K562 (cell line): ENCODE measurements around the gene ZDHHC16. TPM values are rescaled to one million over a fixed set of nuclear protein-coding genes. Genes with fewer than 3 reads are reported as not detected.

Experiments used
- ATAC-seq: fragments of 200-7000 bp; cut with Tn5 transposase; 3 replicates; pipeline ENCODE4 v1.9.1; 2020; ENCODE audit warnings: moderate library complexity
- BruUV-seq: library from RNA; stranded (reverse); fragments of 400-500 nt; replicated peaks from 2 replicates; lab custom pipeline; 2021; lab: Mats Ljungman, UMichigan
- CTCF ChIA-PET: fragments of 300-600 bp; formaldehyde crosslinking; extraction: SDS; loops from one replicate; lab custom pipeline; 2021; ENCODE audit warnings: low intra/inter-chr PET ratio; lab: Yijun Ruan, JAX
- POLR2A ChIA-PET: fragments of 300-600, 350-650 bp; sonication (Branson Sonifier 250); formaldehyde crosslinking; extraction: SDS; loops from one replicate; lab custom pipeline; 2021; ENCODE audit warnings: antibody characterized with exemption, inconsistent platforms; lab: Yijun Ruan, JAX
- DNase-seq, 4 experiments: peaks; one replicate each; pipeline versions ENCODE4 v3.0.0 to v3.0.0-alpha.2; 2011 to 2018; ENCODE audit warnings: low spot score in 3 of 4, mixed read lengths in 3 of 4; ENCODE audit errors: extremely low read depth in 1 of 4
- FAIRE-seq: peaks from 2 replicates; lab custom pipeline; 2011; peaks lifted over from hg19 to GRCh38; lab: Jason Lieb, UNC
- H2AFZ ChIP-seq: 2 replicates; pipeline ENCODE4 v1.6.0; 2011; ENCODE audit warnings: low read depth, low read length, control low read depth, inconsistent platforms
- H3K27ac ChIP-seq: fragments of 200-600 bp; 3 replicates; pipeline ENCODE4 v1.8.0; 2011; ENCODE audit warnings: low read depth, mild to moderate bottlenecking, control low read depth, inconsistent platforms, low read length, moderate library complexity, mixed read lengths; ENCODE audit errors: extremely low read depth
- H3K27me3 ChIP-seq, 2 experiments: fragments of 300-600 bp in 1 of 2; 2 replicates in 1 of 2; 3 replicates in 1 of 2; pipeline versions ENCODE4 v1.6.0 to v1.8.0; 2011; ENCODE audit warnings: inconsistent platforms in 2 of 2, low read length in 2 of 2, mild to moderate bottlenecking in 1 of 2, mixed read lengths in 1 of 2, moderate library complexity in 1 of 2; ENCODE audit not compliant: control insufficient read depth in 2 of 2, insufficient read depth in 2 of 2
- H3K36me3 ChIP-seq: fragments of 300-600 bp; 3 replicates; pipeline ENCODE4 v1.8.0; 2011; ENCODE audit warnings: mild to moderate bottlenecking, low read length, inconsistent platforms; ENCODE audit not compliant: control insufficient read depth, insufficient read depth
- H3K4me1 ChIP-seq, 2 experiments: fragments of 200-600 bp in 1 of 2; replicated peaks in 1 of 2; 2 replicates in 1 of 2; 3 replicates in 1 of 2; pipeline versions ENCODE4 v1.5.1 to v1.8.0; 2011; ENCODE audit warnings: inconsistent platforms in 2 of 2, low read length in 2 of 2, mild to moderate bottlenecking in 1 of 2, mixed read lengths in 1 of 2, moderate library complexity in 1 of 2; ENCODE audit not compliant: control insufficient read depth in 2 of 2, insufficient read depth in 2 of 2
- H3K4me2 ChIP-seq: 2 replicates; pipeline ENCODE4 v1.6.1; 2011; ENCODE audit warnings: low read length, control low read depth, inconsistent platforms, mixed read lengths; ENCODE audit not compliant: insufficient read depth
- H3K4me3 ChIP-seq: fragments of 200-600 bp; sonication (generic), shearing (Covaris generic); 2 replicates; pipeline ENCODE4 v1.5.1; 2016; ENCODE audit warnings: control low read depth, inconsistent platforms
- H3K79me2 ChIP-seq: fragments of 200-600 bp; 3 replicates; pipeline ENCODE4 v1.8.0; 2011; ENCODE audit warnings: low read length, inconsistent platforms; ENCODE audit not compliant: control insufficient read depth, insufficient read depth
- H3K9ac ChIP-seq, 2 experiments: 2 replicates each; pipeline versions ENCODE4 v1.6.0 to v1.6.1; 2011; ENCODE audit warnings: low read depth in 2 of 2, low read length in 2 of 2, control low read depth in 1 of 2, inconsistent platforms in 1 of 2, mild to moderate bottlenecking in 1 of 2, mixed read lengths in 1 of 2; ENCODE audit not compliant: insufficient read depth in 1 of 2
- H3K9me1 ChIP-seq: one replicate; pipeline ENCODE4 v1.6.0; 2011; ENCODE audit warnings: inconsistent platforms, mild to moderate bottlenecking, low read length, moderate library complexity; ENCODE audit not compliant: control insufficient read depth, insufficient read depth
- H3K9me3 ChIP-seq: replicated peaks from 2 replicates; pipeline ENCODE4 v1.5.1; 2011; ENCODE audit warnings: low read depth, low read length, inconsistent platforms; ENCODE audit not compliant: control insufficient read depth, insufficient read depth
- H4K20me1 ChIP-seq: replicated peaks from 2 replicates; pipeline ENCODE4 v1.6.1; 2011; ENCODE audit warnings: low read length, inconsistent platforms, mixed read lengths; ENCODE audit not compliant: control insufficient read depth, insufficient read depth
- CBFA2T2 ChIP-seq: fragments of 450-650 bp; conservative IDR thresholded peaks from 2 replicates; pipeline ENCODE4 v1.6.1; 2017; ENCODE audit warnings: mild to moderate bottlenecking
- CREBBP ChIP-seq: IDR thresholded peaks from one replicate; pipeline ENCODE4 v1.6.1; 2012; ENCODE audit warnings: low read depth, mild to moderate bottlenecking, control low read depth, inconsistent platforms, low read length
- ELF1 ChIP-seq: fragments of 200-800 bp; sonication (Bioruptor generic); IDR thresholded peaks from 2 replicates; pipeline ENCODE4 v1.6.1; 2016; ENCODE audit warnings: missing genetic modification characterization, missing compliant biosample characterization
- HMGN3 ChIP-seq: IDR thresholded peaks from 2 replicates; pipeline ENCODE4 v1.6.1; 2011; ENCODE audit warnings: borderline replicate concordance, low read depth, mild to moderate bottlenecking, mixed read lengths, low read length; ENCODE audit not compliant: insufficient read length; ENCODE audit errors: extremely low read depth
- SIN3A ChIP-seq, 2 experiments: fragments of 150-350 bp in 1 of 2; IDR thresholded peaks; 2 replicates each; pipeline ENCODE4 v1.6.1; 2011 to 2016; ENCODE audit warnings: borderline replicate concordance in 2 of 2, low read depth in 2 of 2, low read length in 2 of 2, mild to moderate bottlenecking in 2 of 2, moderate library complexity in 2 of 2; ENCODE audit not compliant: control insufficient read depth in 1 of 2
- ZNF197 ChIP-seq: fragments of 200-800 bp; sonication (Bioruptor generic); IDR thresholded peaks from 2 replicates; pipeline ENCODE4 v1.6.1; 2016; ENCODE audit warnings: low read depth, missing genetic modification characterization, missing compliant biosample characterization
- WGBS: fragments of 100-300 bp; shearing (Covaris generic); methylation state at CpG from one replicate; pipeline ENCODE4 v1.1.6; 2016; ENCODE audit warnings: low coverage, mixed read lengths; ENCODE audit not compliant: insufficient coverage; ENCODE audit errors: missing lambda C conversion rate; 5-methylcytosine and 5-hydroxymethylcytosine counted together
- in situ Hi-C: fragments of 300-500 bp; cut with MboI; formaldehyde crosslinking; loops from 4 replicates; pipeline ENCODE4 v1.15.0; 2018; ENCODE audit warnings: inconsistent platforms, mixed read lengths
- intact Hi-C: fragments of 100-400 bp; cut with micrococcal nuclease; formaldehyde crosslinking; loops from 2 replicates; pipeline ENCODE4 v1.14.2; 2022
- polyA plus RNA-seq, 8 experiments: library from polyadenylated mRNA; depleted of rRNA in 4 of 8; stranded (reverse) in 5 of 8; unstranded in 3 of 8; fragments of >200 nt; fragmentation: Nextera tagmentation in 2 of 8; fragmentation: Illumina TruSeq in 1 of 8; extraction: Ambion mirVana in 2 of 8; extraction: Trizol in 1 of 8; gene quantifications; 2 replicates each; pipeline versions ENCODE4 v1.2.1 to v1.2.3, GENCODE V29; 2011 to 2014; ENCODE audit warnings: inconsistent platforms in 1 of 8, missing spikeins in 1 of 8
- total RNA-seq, 7 experiments: library from RNA; depleted of rRNA in 6 of 7; stranded (reverse); fragments of >200 nt in 6 of 7; fragmentation: Illumina TruSeq in 2 of 7; extraction: Trizol in 2 of 7; gene quantifications; 2 replicates each; pipeline versions ENCODE4 v1.2.1 to v1.2.3, GENCODE V29; 2011 to 2021; ENCODE audit warnings: low replicate concordance in 1 of 7
- TF ChIP-seq, protein P1 (sequence below): sonication (generic); formaldehyde crosslinking; IDR thresholded peaks from 2 replicates; pipeline ENCODE4 v1.8.1; 2023; ENCODE audit warnings: mild to moderate bottlenecking, missing genetic modification reagents
- TF ChIP-seq, protein P2 (sequence below): sonication (generic); formaldehyde crosslinking; IDR thresholded peaks from 2 replicates; pipeline ENCODE4 v1.5.0; 2020; ENCODE audit warnings: missing genetic modification reagents

ZDHHC16 gene
- total and polyA plus RNA-seq, 9 of the 15 experiments (the other 6 are each of a cell fraction or from before 2014, with no cell fraction given) = 12.5 to 33.8 (median 21.3) TPM

DNA sequence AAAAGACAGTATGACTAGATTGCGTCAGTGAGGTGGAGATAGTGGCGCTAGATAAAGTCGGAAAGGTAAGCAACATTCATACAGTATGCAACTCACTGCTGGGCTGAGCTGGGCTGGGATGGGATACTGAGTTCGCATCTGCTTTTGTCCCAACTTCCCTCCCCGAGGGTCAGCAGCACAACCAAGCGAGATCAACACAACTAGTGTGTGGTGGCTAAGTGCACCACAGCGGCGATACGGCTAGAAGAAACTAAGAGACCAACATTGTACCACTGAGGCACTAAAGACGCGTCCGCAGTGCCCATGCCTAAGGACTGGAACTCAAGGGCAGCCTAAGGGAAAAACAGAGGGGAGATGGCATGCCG lies 636 bp upstream of the ZDHHC16 start:
- no peak for DNase-seq
- H3K27me3 ChIP-seq = no peaks in the 10 kb centered on the region
- TSS peak; percentile 70 for BruUV-seq
- H3K9ac ChIP-seq = peak overlapping the region; percentile 79 to 90
- in situ Hi-C loops = no loop called here
- ChIA-PET POLR2A (interaction anchor here (0.9 to 1.7 kb wide), 2 partner anchors 9 to 17 kb away, joined by 3 to 4 read pairs; no protein-coding TSS in a partner anchor), CTCF (interaction anchor here (1.3 kb wide), 1 partner anchor 38 kb away, joined by 5 read pairs; no protein-coding TSS in a partner anchor)
- 1% methylated on average over 13 of the region's 13 CpGs for WGBS
- no peaks in the 10 kb centered on the region for H4K20me1 ChIP-seq
- H3K4me3 ChIP-seq = peak overlapping the region; percentile 94
- TF ChIP-seq HMGN3 (no peak), SIN3A (IDR thresholded peaks at IDR 0.05; ENCODE audit: borderline replicate concordance in 2 of 2, control insufficient read depth in 1 of 2, low read depth in 2 of 2, low read length in 2 of 2) (0 out of 4 replicates have a peak, but pooled peaks of 1 of the 2 experiments have one; percentile 27), CREBBP (no peak), CBFA2T2 (no peak), ELF1 (tag) (0 out of 2 replicates have a peak, but pooled peaks have one; percentile 7), ZNF197 (CRISPR knock-in tag) (no peak)
- TF ChIP-seq, protein P1, sequence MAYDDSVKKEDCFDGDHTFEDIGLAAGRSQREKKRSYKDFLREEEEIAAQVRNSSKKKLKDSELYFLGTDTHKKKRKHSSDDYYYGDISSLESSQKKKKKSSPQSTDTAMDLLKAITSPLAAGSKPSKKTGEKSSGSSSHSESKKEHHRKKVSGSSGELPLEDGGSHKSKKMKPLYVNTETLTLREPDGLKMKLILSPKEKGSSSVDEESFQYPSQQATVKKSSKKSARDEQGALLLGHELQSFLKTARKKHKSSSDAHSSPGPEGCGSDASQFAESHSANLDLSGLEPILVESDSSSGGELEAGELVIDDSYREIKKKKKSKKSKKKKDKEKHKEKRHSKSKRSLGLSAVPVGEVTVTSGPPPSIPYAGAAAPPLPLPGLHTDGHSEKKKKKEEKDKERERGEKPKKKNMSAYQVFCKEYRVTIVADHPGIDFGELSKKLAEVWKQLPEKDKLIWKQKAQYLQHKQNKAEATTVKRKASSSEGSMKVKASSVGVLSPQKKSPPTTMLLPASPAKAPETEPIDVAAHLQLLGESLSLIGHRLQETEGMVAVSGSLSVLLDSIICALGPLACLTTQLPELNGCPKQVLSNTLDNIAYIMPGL (CRISPR knock-in tag) = no peak
- TF ChIP-seq, protein P2, sequence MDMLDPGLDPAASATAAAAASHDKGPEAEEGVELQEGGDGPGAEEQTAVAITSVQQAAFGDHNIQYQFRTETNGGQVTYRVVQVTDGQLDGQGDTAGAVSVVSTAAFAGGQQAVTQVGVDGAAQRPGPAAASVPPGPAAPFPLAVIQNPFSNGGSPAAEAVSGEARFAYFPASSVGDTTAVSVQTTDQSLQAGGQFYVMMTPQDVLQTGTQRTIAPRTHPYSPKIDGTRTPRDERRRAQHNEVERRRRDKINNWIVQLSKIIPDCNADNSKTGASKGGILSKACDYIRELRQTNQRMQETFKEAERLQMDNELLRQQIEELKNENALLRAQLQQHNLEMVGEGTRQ (CRISPR knock-in tag) = no peak
- H3K9me3 ChIP-seq = no peaks in the 10 kb centered on the region
- H3K27ac ChIP-seq = peak overlapping the region; percentile 56
- peaks cover 9 to 10% of the 10 kb centered on the region in 2 experiments; a peak in 3 of 5 replicates for H3K4me1 ChIP-seq
- H3K36me3 ChIP-seq = peaks cover 29% of the 10 kb centered on the region; the same call in 2 of the 3 replicates
- FAIRE-seq = peak; percentile 78
- intact Hi-C loops = no loop called here
- peak overlapping the region; percentile 87 for H2AFZ ChIP-seq
- H3K9me1 ChIP-seq = no peaks in the 10 kb centered on the region
- peak; percentile 7 for ATAC-seq
- peak overlapping the region; percentile 97 for H3K4me2 ChIP-seq
- peaks cover 41% of the 10 kb centered on the region for H3K79me2 ChIP-seq
